Peyer's patch (tissue), 4 donors: ENCODE data around the gene ARRB1.
"Not testable (repeated sequence)": the region's sequence is repeated elsewhere in the genome, so short reads cannot be mapped to it uniquely, and the experiment has no call there.

Experiments used
- POLR2A ChIP-seq, 2 donors: fragments of 450-650 bp; IDR thresholded peaks; one replicate each; pipeline ENCODE4 v1.5.1; 2017; ENCODE audit warnings: antibody characterized with exemption in 2 of 2, mild to moderate bottlenecking in 2 of 2, moderate library complexity in 2 of 2
- TF ChIP-seq, protein P1 (sequence below), 6 experiments: fragments of 450-650 bp in 4 of 6; fragments of 200-600 bp in 2 of 6; sonication (generic) in 1 of 6; IDR thresholded peaks; one replicate each; pipeline ENCODE4 v1.5.1; 2017 to 2019; ENCODE audit warnings: antibody characterized with exemption in 6 of 6, mild to moderate bottlenecking in 3 of 6, moderate library complexity in 1 of 6

- TF ChIP-seq, protein P1, sequence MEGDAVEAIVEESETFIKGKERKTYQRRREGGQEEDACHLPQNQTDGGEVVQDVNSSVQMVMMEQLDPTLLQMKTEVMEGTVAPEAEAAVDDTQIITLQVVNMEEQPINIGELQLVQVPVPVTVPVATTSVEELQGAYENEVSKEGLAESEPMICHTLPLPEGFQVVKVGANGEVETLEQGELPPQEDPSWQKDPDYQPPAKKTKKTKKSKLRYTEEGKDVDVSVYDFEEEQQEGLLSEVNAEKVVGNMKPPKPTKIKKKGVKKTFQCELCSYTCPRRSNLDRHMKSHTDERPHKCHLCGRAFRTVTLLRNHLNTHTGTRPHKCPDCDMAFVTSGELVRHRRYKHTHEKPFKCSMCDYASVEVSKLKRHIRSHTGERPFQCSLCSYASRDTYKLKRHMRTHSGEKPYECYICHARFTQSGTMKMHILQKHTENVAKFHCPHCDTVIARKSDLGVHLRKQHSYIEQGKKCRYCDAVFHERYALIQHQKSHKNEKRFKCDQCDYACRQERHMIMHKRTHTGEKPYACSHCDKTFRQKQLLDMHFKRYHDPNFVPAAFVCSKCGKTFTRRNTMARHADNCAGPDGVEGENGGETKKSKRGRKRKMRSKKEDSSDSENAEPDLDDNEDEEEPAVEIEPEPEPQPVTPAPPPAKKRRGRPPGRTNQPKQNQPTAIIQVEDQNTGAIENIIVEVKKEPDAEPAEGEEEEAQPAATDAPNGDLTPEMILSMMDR (IDR thresholded peaks at IDR 0.05): not testable (repeated sequence)
- TF ChIP-seq POLR2A (IDR thresholded peaks at IDR 0.05): not testable (repeated sequence)
Measured at GRCh38 chr11:75366826-75367225, 15.4 kb upstream of the ARRB1 start.
